HG02571 (cell line): ENCODE results near the gene GP5.

Experiments used
- ATAC-seq: cut with Tn5 transposase; IDR thresholded peaks from one replicate; pipeline ENCODE4 v1.9.1; 2021; ENCODE audit warnings: mild to moderate bottlenecking, moderate library complexity; ENCODE audit not compliant: unreplicated experiment

GP5 gene

GRCh38 chr3:194351080-194351672, 47.9 kb downstream of the GP5 start, which contains the start of gene CPN2:
TSS of gene CPN2 (minus strand) at chr3:194351328. CDS start at chr3:194342702, 8,626 bp downstream.
- no peak for ATAC-seq

GRCh38 chr3:194350726-194351071, 48.4 kb downstream of the GP5 start:
- ATAC-seq, result no peak

GRCh38 chr3:194348354-194348753, 50.7 kb downstream of the GP5 start:
- no peak for ATAC-seq

DNA sequence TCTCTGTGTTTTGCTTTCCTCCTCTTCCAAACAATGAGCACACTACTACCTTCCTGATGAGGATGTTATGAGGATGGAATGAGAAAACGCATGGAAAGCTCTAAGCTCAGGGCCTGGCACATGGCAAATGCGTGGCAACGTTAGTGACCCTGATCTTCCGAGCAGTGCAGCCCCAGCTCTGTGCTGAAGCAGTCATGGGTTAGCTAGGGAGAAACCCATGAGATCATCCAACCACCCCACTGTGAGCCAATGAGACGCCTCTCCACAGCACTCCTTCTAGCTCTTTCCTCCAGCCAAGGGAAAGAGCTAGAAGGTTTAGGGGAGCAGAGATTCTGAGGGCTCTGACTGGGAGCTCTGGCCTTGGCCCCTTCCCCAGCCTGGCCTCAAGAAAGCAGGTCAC, 52.4 kb downstream of the GP5 start:
- ATAC-seq, result no peak

DNA sequence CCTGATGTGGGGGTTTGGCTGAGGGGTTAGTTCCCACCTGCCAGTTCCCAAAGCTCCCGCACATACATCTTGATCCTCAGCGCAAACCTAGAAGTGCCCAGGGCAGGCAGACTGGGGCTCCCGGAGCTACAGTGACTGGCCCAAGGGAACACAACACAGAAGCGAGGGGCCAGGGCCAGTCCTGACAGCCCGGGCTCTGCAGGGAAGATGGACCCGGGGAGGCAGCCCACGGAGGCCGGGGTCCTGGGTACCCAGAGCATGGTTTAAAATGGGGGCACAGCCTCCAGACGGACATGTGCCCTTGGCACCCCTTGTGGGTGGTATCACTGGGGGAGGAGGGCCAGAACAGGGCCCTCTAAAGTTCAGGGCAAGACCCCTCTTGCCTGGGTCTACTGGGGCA, 53.0 kb downstream of the GP5 start:
- no peak for ATAC-seq
